ENCODE measurements around the gene FYN. TPM values are rescaled to one million over a fixed set of nuclear protein-coding genes. Genes with fewer than 3 reads are reported as not detected.

Gene FYN
- total and polyA plus RNA-seq, 2 of the 13 experiments (the other 11 are each of a cell fraction or from before 2014, with no cell fraction given), result 15.5 to 24.6 TPM

GRCh38 chr6:111642463-111643158, 230.6 kb downstream of the FYN start (continued):
- TF ChIP-seq ZBTB25 (CRISPR knock-in tag; IDR thresholded peaks at IDR 0.05) (peak; percentile 65; the same call in 1 of the 2 replicates), STAG1 (CRISPR knock-in tag; IDR thresholded peaks at IDR 0.05) (peak; percentile 97), TOPORS (CRISPR knock-in tag; IDR thresholded peaks at IDR 0.05) (0 out of 2 replicates have a peak, but pooled peaks have one; percentile 28), BCL6 (CRISPR knock-in tag; IDR thresholded peaks at IDR 0.05) (peak; percentile 47; the same call in 1 of the 2 replicates), ZNF264 (CRISPR knock-in tag; IDR thresholded peaks at IDR 0.05) (peak; percentile 65), ZNF772 (CRISPR knock-in tag; IDR thresholded peaks at IDR 0.05) (no peak), SOX13 (IDR thresholded peaks at IDR 0.05) (no peak), SOX13 (CRISPR knock-in tag; conservative IDR thresholded peaks at IDR 0.05 in 1 of 2, IDR thresholded peaks at IDR 0.05 in 1 of 2) (peak in 1 of 2 experiments; percentile 26; a peak in 1 of 4 replicates), ZFP90 (CRISPR knock-in tag; IDR thresholded peaks at IDR 0.05; ENCODE audit: borderline replicate concordance) (peak; percentile 57; the same call in 1 of the 2 replicates), ZNF83 (CRISPR knock-in tag; IDR thresholded peaks at IDR 0.05; ENCODE audit: borderline replicate concordance) (0 out of 2 replicates have a peak, but pooled peaks have one; percentile 40), TMF1 (CRISPR knock-in tag; IDR thresholded peaks at IDR 0.05; ENCODE audit: low read depth) (no peak), MTA3 (CRISPR knock-in tag; IDR thresholded peaks at IDR 0.05) (no peak), NFIC (IDR thresholded peaks at IDR 0.05; ENCODE audit: low read length) (no peak), ZNF557 (CRISPR knock-in tag; IDR thresholded peaks at IDR 0.05) (0 out of 2 replicates have a peak, but pooled peaks have one; percentile 29), PHF21A (CRISPR knock-in tag; IDR thresholded peaks at IDR 0.05) (0 out of 2 replicates have a peak, but pooled peaks have one; percentile 45), FOSL1 (CRISPR knock-in tag; IDR thresholded peaks at IDR 0.05; ENCODE audit: borderline replicate concordance) (no peak), FOXJ3 (CRISPR knock-in tag; IDR thresholded peaks at IDR 0.05; ENCODE audit: borderline replicate concordance) (peak; percentile 74; the same call in 1 of the 2 replicates)
- TF ChIP-seq, protein P1, sequence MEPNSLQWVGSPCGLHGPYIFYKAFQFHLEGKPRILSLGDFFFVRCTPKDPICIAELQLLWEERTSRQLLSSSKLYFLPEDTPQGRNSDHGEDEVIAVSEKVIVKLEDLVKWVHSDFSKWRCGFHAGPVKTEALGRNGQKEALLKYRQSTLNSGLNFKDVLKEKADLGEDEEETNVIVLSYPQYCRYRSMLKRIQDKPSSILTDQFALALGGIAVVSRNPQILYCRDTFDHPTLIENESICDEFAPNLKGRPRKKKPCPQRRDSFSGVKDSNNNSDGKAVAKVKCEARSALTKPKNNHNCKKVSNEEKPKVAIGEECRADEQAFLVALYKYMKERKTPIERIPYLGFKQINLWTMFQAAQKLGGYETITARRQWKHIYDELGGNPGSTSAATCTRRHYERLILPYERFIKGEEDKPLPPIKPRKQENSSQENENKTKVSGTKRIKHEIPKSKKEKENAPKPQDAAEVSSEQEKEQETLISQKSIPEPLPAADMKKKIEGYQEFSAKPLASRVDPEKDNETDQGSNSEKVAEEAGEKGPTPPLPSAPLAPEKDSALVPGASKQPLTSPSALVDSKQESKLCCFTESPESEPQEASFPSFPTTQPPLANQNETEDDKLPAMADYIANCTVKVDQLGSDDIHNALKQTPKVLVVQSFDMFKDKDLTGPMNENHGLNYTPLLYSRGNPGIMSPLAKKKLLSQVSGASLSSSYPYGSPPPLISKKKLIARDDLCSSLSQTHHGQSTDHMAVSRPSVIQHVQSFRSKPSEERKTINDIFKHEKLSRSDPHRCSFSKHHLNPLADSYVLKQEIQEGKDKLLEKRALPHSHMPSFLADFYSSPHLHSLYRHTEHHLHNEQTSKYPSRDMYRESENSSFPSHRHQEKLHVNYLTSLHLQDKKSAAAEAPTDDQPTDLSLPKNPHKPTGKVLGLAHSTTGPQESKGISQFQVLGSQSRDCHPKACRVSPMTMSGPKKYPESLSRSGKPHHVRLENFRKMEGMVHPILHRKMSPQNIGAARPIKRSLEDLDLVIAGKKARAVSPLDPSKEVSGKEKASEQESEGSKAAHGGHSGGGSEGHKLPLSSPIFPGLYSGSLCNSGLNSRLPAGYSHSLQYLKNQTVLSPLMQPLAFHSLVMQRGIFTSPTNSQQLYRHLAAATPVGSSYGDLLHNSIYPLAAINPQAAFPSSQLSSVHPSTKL (CRISPR knock-in tag; IDR thresholded peaks at IDR 0.05), result peak; percentile 71
- TF ChIP-seq, protein P2, sequence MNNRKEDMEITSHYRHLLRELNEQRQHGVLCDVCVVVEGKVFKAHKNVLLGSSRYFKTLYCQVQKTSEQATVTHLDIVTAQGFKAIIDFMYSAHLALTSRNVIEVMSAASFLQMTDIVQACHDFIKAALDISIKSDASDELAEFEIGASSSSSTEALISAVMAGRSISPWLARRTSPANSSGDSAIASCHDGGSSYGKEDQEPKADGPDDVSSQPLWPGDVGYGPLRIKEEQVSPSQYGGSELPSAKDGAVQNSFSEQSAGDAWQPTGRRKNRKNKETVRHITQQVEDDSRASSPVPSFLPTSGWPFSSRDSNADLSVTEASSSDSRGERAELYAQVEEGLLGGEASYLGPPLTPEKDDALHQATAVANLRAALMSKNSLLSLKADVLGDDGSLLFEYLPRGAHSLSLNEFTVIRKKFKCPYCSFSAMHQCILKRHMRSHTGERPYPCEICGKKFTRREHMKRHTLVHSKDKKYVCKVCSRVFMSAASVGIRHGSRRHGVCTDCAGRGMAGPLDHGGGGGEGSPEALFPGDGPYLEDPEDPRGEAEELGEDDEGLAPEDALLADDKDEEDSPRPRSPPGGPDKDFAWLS (CRISPR knock-in tag; IDR thresholded peaks at IDR 0.05; ENCODE audit: borderline replicate concordance), result no peak
- TF ChIP-seq, protein P3, sequence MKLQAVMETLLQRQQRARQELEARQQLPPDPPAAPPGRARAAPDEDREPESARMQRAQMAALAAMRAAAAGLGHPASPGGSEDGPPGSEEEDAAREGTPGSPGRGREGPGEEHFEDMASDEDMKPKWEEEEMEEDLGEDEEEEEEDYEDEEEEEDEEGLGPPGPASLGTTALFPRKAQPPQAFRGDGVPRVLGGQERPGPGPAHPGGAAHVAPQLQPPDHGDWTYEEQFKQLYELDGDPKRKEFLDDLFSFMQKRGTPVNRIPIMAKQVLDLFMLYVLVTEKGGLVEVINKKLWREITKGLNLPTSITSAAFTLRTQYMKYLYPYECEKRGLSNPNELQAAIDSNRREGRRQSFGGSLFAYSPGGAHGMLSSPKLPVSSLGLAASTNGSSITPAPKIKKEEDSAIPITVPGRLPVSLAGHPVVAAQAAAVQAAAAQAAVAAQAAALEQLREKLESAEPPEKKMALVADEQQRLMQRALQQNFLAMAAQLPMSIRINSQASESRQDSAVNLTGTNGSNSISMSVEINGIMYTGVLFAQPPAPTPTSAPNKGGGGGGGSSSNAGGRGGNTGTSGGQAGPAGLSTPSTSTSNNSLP (IDR thresholded peaks at IDR 0.05; ENCODE audit: low read depth, low read length), result peak; percentile 24; the same call in 1 of the 2 replicates

All from HepG2 (cell line).